GM13977 (cell line): ENCODE results near the gene LEUTX.
"Not testable (repeated sequence)": the region's sequence is repeated elsewhere in the genome, so short reads cannot be mapped to it uniquely, and the experiment has no call there.

ENCODE experiments used
- DNase-seq: peaks from one replicate; pipeline ENCODE4 v3.0.0; 2012; ENCODE audit warnings: low spot score
- in situ Hi-C: fragments of 300-500 bp; cut with MboI; formaldehyde crosslinking; loops from one replicate; pipeline ENCODE4 v1.12.0; 2022; ENCODE audit warnings: low sequenced_read_pairs, low pct_unique_long_range_greater_than_20kb, mixed read lengths, inconsistent platforms; ENCODE audit not compliant: unreplicated experiment
- TF ChIP-seq, protein P1 (sequence below): IDR thresholded peaks from 2 replicates; pipeline ENCODE4 v1.5.1; 2012; ENCODE audit warnings: mild to moderate bottlenecking, control low read depth; ENCODE audit not compliant: insufficient read depth; ENCODE audit errors: extremely low read depth, missing control alignments

The LEUTX gene

DNA sequence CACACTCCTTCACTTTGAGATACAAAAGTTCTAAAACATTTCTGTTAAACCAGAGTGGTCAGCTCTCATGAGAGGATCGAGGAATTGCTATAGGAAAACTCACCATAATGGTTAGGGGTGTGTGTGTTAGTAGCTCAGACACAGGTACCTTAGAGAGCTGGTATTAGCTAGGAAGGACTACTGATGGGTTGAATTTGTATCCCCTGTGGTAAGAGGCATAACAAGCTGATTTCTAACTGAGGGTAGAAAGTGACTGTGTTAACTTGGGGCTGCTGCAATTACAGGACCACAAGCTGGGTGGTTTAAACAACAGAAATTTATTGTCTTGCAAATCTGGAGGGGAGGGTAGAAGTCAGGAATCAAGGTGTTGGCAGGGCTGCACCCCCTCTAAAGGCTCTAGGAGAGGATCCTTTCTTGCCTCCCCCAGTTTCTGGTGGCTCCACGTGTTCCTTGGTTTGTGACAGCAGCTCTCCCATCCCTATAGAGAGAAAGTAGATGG, 17.4 kb downstream of the LEUTX start:
- in situ Hi-C loops = loop anchor here (10.0 kb wide), 1 partner anchor 49 kb away; the partner anchor contains the start of gene FBL
- no peak for DNase-seq

DNA sequence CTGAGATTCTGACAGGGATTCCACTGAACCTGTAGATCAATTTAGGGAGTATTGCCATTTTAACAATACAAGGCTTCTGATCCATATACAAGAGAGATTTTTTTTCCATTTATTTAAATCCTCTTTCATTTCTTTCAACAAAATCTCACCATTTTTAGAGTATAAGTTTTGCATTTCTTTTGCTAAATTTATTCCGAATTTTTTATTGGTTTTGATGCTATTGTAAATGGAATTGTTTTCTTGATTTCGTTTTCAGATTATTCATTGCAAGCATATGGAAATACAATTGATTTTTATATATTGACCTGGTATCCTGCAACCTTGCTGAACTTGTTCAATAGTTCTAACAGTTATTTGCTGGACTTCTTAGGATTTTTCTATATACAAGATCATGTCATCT, 18.4 kb downstream of the LEUTX start:
- in situ Hi-C loops = loop anchor here (10.0 kb wide), 1 partner anchor 48 kb away; the partner anchor contains the start of gene FBL
- TF ChIP-seq, protein P1, sequence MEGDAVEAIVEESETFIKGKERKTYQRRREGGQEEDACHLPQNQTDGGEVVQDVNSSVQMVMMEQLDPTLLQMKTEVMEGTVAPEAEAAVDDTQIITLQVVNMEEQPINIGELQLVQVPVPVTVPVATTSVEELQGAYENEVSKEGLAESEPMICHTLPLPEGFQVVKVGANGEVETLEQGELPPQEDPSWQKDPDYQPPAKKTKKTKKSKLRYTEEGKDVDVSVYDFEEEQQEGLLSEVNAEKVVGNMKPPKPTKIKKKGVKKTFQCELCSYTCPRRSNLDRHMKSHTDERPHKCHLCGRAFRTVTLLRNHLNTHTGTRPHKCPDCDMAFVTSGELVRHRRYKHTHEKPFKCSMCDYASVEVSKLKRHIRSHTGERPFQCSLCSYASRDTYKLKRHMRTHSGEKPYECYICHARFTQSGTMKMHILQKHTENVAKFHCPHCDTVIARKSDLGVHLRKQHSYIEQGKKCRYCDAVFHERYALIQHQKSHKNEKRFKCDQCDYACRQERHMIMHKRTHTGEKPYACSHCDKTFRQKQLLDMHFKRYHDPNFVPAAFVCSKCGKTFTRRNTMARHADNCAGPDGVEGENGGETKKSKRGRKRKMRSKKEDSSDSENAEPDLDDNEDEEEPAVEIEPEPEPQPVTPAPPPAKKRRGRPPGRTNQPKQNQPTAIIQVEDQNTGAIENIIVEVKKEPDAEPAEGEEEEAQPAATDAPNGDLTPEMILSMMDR = no peak
- no peak for DNase-seq

More for the DNA sequence above, 17.4 kb downstream of the LEUTX start:
- TF ChIP-seq, protein P1 = no peak

DNA sequence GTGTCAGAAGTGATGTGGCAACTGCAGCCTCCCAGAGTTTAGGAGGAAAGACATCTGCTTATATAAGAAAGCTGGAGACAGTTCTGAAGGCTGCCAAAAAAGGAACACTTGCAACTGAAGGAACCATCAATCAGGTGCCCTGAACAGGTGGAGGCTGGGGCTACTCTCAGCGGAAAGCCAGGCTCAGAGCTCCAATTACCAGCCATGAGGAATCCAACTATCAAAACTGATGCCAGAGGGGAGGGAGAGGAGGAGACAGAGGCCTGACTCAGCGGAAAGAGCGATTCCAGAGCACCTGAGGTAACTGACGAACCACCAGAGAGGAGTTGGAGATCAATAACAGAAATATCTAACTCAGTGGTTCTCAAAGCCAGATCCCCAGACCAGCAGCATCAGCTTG, 24.3 kb downstream of the LEUTX start:
- TF ChIP-seq, protein P1 = no peak
- DNase-seq = no peak

DNA sequence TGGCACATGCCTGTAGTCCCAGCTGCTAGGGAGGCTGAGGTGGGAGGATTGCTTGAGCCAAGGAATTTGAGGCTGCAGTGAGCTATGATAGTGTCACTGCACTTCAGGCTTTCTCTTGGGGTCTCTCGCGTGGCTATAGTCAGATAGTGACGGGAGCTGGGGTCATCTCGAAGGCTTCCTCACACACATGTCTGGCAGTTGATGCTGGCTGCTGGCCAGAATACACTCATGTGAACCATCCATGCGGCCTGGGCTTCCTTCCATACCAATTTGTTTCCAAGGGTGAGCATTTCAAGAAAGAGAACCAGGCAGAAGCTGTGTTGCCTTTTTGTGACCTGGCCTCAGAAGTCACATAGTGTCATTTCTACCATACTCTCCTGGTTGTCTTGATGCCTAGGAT, 26.4 kb downstream of the LEUTX start:
- in situ Hi-C loops = no loop called here
- TF ChIP-seq, protein P1 = no peak
- no peak for DNase-seq

More for the DNA sequence above, 24.3 kb downstream of the LEUTX start:
- in situ Hi-C loops = no loop called here

DNA sequence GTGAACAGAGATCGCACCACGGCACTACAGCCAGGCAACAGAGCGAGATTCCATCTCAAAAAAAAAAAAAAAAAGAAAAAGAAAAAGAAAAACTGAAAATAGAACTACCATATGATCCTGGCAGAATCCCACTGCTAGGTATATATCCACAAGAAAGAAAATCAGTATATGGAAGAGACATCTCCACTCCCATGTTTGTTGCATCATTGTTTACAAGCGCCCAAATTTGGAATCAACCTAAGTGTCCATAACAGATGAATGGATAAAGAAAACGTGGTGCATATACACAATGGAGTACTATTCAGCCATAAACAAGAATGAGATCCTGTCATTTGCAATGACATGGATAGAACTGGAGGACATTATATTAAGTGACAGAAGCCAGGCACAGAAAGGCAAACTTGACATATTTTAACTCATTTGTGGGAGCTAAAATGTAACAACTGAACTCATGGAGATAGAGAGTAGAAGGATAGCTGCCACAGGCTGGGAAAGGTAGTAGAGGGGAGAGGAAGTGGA, 29.3 kb downstream of the LEUTX start:
- in situ Hi-C loops = no loop called here
- TF ChIP-seq, protein P1 = no peak
- no peak for DNase-seq

DNA sequence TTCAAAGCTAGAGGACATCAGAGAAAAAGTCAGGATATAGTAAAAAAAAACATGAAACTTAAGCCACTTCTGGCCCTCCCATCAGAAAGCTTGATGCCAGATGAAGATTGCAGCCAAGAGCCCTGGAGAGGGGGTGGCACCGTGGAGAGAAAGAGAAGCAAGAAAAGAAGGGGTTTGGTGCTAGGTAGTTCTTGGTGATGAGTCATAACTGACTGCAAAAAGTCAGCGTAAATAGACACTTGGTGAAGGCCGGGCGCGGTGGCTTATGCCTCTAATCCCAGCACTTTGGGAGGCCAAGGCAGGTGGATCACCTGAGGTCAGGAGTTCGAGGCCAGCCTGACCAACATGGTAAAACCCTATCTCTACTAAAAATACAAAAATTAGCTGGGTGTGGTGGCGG, 30.0 kb downstream of the LEUTX start:
- in situ Hi-C loops, DNase-seq: not testable (repeated sequence)

DNA sequence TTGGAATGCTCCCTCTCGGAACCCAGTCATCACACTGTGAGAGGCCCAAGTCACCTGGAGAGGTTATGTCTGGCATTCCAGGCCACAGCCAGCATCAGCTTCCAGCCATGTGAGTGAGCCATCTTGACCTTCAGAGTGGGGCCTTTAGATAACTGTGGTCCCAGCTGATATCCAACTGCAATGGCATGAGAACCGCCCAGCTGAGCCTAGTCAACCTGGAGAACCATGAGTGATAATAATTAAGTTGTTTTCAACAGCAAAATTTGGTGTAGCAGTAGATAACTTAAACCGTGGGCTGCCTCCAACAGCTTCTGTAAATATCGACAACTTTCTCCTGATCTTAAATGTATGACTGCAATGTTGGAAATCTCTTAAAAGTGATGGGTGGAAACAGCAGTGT, 30.7 kb downstream of the LEUTX start:
- in situ Hi-C loops = no loop called here
- no peak for DNase-seq
- TF ChIP-seq, protein P1 = no peak
